SK-N-SH (cell line): ENCODE data around the gene TUBA4A. TPM values are rescaled to one million over a fixed set of nuclear protein-coding genes. Genes with fewer than 3 reads are reported as not detected.
A peak's percentile ranks its signal among the peaks of the same experiment; 100 is the strongest.

Source experiments
- CTCF ChIA-PET: fragments of 300-600, 350-600 bp; formaldehyde crosslinking; extraction: SDS; loops from one replicate; lab custom pipeline; 2021; lab: Yijun Ruan, JAX
- POLR2A ChIA-PET: fragments of 350-600 bp; sonication (Branson Sonifier 250); formaldehyde crosslinking; extraction: SDS; loops from one replicate; lab custom pipeline; 2020; ENCODE audit warnings: antibody characterized with exemption, inconsistent platforms; lab: Yijun Ruan, JAX
- DNase-seq: peaks from one replicate; pipeline ENCODE4 v3.0.0; 2012
- H2AFZ ChIP-seq: fragments of 200-600 bp; sonication (generic); 2 replicates; pipeline ENCODE4 v1.8.1; 2016; ENCODE audit warnings: antibody characterized with exemption, mild to moderate bottlenecking, low read depth
- H3F3A ChIP-seq: fragments of 200-600 bp; sonication (generic); replicated peaks from 2 replicates; pipeline ENCODE3; 2016; ENCODE audit warnings: antibody characterized with exemption, mild to moderate bottlenecking; ENCODE audit not compliant: insufficient read depth
- H3K27ac ChIP-seq, 2 experiments: fragments of 200-500 bp in 1 of 2; fragments of 200-600 bp in 1 of 2; sonication (Bioruptor generic) in 1 of 2; sonication (generic), shearing (Covaris generic) in 1 of 2; 2 replicates each; pipeline versions ENCODE4 v1.5.1 to v1.6.1; 2014 to 2016; ENCODE audit warnings: low read depth in 2 of 2, inconsistent platforms in 1 of 2, low read length in 1 of 2, mild to moderate bottlenecking in 1 of 2, mixed read lengths in 1 of 2
- H3K27me3 ChIP-seq: fragments of 200-600 bp; sonication (generic), shearing (Covaris generic); 2 replicates; pipeline ENCODE4 v1.6.1; 2016; ENCODE audit warnings: mixed run types; ENCODE audit not compliant: insufficient read depth
- H3K36me3 ChIP-seq, 2 experiments: fragments of 200-500 bp in 1 of 2; fragments of 200-600 bp in 1 of 2; sonication (Bioruptor generic) in 1 of 2; sonication (generic) in 1 of 2; replicated peaks in 1 of 2; 2 replicates each; pipeline versions ENCODE3 to v1.5.1; 2014 to 2016; ENCODE audit warnings: low read length in 1 of 2, mild to moderate bottlenecking in 1 of 2; ENCODE audit not compliant: insufficient read depth in 2 of 2, control insufficient read depth in 1 of 2
- H3K4me1 ChIP-seq, 2 experiments: fragments of 200-500 bp in 1 of 2; fragments of 200-600 bp in 1 of 2; sonication (Bioruptor generic) in 1 of 2; sonication (generic), shearing (Covaris generic) in 1 of 2; 2 replicates each; pipeline versions ENCODE4 v1.5.1 to v1.6.1; 2014 to 2016; ENCODE audit warnings: low read depth in 1 of 2, low read length in 1 of 2, mixed run types in 1 of 2; ENCODE audit not compliant: insufficient read depth in 2 of 2, control insufficient read depth in 1 of 2
- H3K4me2 ChIP-seq: fragments of 200-600 bp; sonication (generic), shearing (Covaris generic); 2 replicates; pipeline ENCODE4 v1.6.1; 2017; ENCODE audit warnings: mixed run types
- H3K4me3 ChIP-seq, 2 experiments: fragments of 200-500 bp in 1 of 2; fragments of 200-600 bp in 1 of 2; sonication (Bioruptor generic) in 1 of 2; sonication (generic), shearing (Covaris generic) in 1 of 2; 2 replicates each; pipeline versions ENCODE4 v1.5.1 to v1.8.1; 2014 to 2016; ENCODE audit warnings: low read depth in 2 of 2, inconsistent platforms in 1 of 2, low read length in 1 of 2, mild to moderate bottlenecking in 1 of 2, mixed read lengths in 1 of 2, moderate library complexity in 1 of 2
- H3K79me2 ChIP-seq: fragments of 200-600 bp; sonication (generic); 2 replicates; pipeline ENCODE4 v1.8.1; 2017; ENCODE audit warnings: mild to moderate bottlenecking; ENCODE audit not compliant: insufficient read depth
- H3K9ac ChIP-seq: fragments of 200-600 bp; sonication (generic); 2 replicates; pipeline ENCODE4 v1.6.1; 2017; ENCODE audit warnings: mixed run types
- H3K9me2 ChIP-seq: fragments of 200-600 bp; sonication (generic); 2 replicates; pipeline ENCODE4 v1.6.1; 2017; ENCODE audit warnings: mixed run types
- H3K9me3 ChIP-seq: fragments of 200-600 bp; sonication (generic); 2 replicates; pipeline ENCODE4 v1.6.1; 2017; ENCODE audit warnings: mixed run types, mild to moderate bottlenecking, moderate library complexity
- H4K20me1 ChIP-seq: fragments of 200-600 bp; sonication (generic); 2 replicates; pipeline ENCODE4 v1.6.1; 2017; ENCODE audit warnings: mild to moderate bottlenecking, mixed run types; ENCODE audit not compliant: insufficient read depth
- CTCF ChIP-seq: fragments of 200-600 bp; sonication (generic); IDR thresholded peaks from 2 replicates; pipeline ENCODE4 v1.6.1; 2017; ENCODE audit warnings: antibody characterized with exemption, mild to moderate bottlenecking, moderate library complexity
- EZH2phosphoT487 ChIP-seq: fragments of 200-600 bp; sonication (generic); IDR thresholded peaks from 2 replicates; pipeline ENCODE4 v1.6.1; 2017; ENCODE audit warnings: low read depth, mixed run types, mild to moderate bottlenecking, antibody characterized with exemption, moderate library complexity, borderline replicate concordance
- GATA2 ChIP-seq: sonication (generic); formaldehyde crosslinking; IDR thresholded peaks from 2 replicates; pipeline ENCODE4 v1.5.0; 2020; ENCODE audit warnings: mild to moderate bottlenecking, missing genetic modification reagents
- MAX ChIP-seq: IDR thresholded peaks from 2 replicates; pipeline ENCODE4 v1.4.0; 2012; ENCODE audit warnings: low read depth
- MEF2A ChIP-seq: IDR thresholded peaks from 2 replicates; pipeline ENCODE4 v1.4.0; 2012; ENCODE audit warnings: low read depth, borderline replicate concordance
- NFIC ChIP-seq: IDR thresholded peaks from 2 replicates; pipeline ENCODE4 v1.4.0; 2012; ENCODE audit warnings: borderline replicate concordance
- SMC3 ChIP-seq: IDR thresholded peaks from 2 replicates; pipeline ENCODE4 v1.6.1; 2012; ENCODE audit warnings: low read depth, low read length, improper control_type of control experiment
- TAF1 ChIP-seq: IDR thresholded peaks from 2 replicates; pipeline ENCODE4 v1.6.1; 2012; ENCODE audit warnings: low read depth, mild to moderate bottlenecking, low read length, moderate library complexity, borderline replicate concordance
- USF1 ChIP-seq: IDR thresholded peaks from 2 replicates; pipeline ENCODE4 v1.4.0; 2012; ENCODE audit warnings: low read depth, borderline replicate concordance
- WGBS: methylation state at CpG from one replicate; pipeline ENCODE4 v1.1.6; 2017; ENCODE audit warnings: low lambda C conversion rate; 5-methylcytosine and 5-hydroxymethylcytosine counted together
- polyA plus RNA-seq, 3 experiments: library from polyadenylated mRNA; depleted of rRNA; stranded (reverse); fragments of >200 nt; gene quantifications; 2 replicates each; pipeline ENCODE4 v1.2.3, GENCODE V29; 2012

Gene TUBA4A
- polyA plus RNA-seq, 1 of the 3 experiments (the other 2 are of a cell fraction) = 6.2 TPM

GRCh38 chr2:219252900-219253752 lies 592 bp downstream of the TUBA4A start, which contains the start of gene TUBA4B:
Gene TUBA4B, plus strand, starts transcription at chr2:219253243. Its CDS starts 165 bp downstream, at chr2:219253408.
- H3K4me1 ChIP-seq = peaks cover 19 to 21% of the 10 kb centered on the region in 2 experiments; a peak in 3 of 4 replicates
- no peaks in the 10 kb centered on the region for H3K9me3 ChIP-seq
- H3K4me3 ChIP-seq = peak within 1 kb of the TSS; percentile 53 to 60
- POLR2A ChIA-PET = no interaction called here
- H3K4me2 ChIP-seq = peak within 1 kb of the TSS; percentile 97
- peaks cover 34% of the 10 kb centered on the region for H3K27me3 ChIP-seq
- WGBS = 4% methylated on average over 36 of the region's 49 CpGs
- H3K36me3 ChIP-seq = peaks cover 0 to 3% of the 10 kb centered on the region in 2 experiments
- no peak for TF ChIP-seq EZH2phosphoT487
- peak; percentile 84 for TF ChIP-seq MAX
- CTCF ChIA-PET = interaction anchor here (0.7 to 5.5 kb wide), 10 partner anchors 11 to 289 kb away, joined by 3 to 44 read pairs (median 4); no protein-coding TSS in a partner anchor
- H3K27ac ChIP-seq = no peak within 1 kb of the TSS
- H4K20me1 ChIP-seq = no peaks in the 10 kb centered on the region
- H3K9me2 ChIP-seq = no peaks in the 10 kb centered on the region
- H3F3A ChIP-seq = peaks cover 19% of the 10 kb centered on the region
- H3K9ac ChIP-seq = no peak within 1 kb of the TSS
- no peaks in the 10 kb centered on the region for H3K79me2 ChIP-seq
- H2AFZ ChIP-seq = peak within 1 kb of the TSS; percentile 82
- peak; percentile 51 for DNase-seq

- CTCF ChIA-PET = interaction anchor here (0.7 to 5.5 kb wide), 8 partner anchors 9 to 81 kb away, joined by 3 to 44 read pairs (median 3); no protein-coding TSS in a partner anchor
- H3K27me3 ChIP-seq = peaks cover 31% of the 10 kb centered on the region
- H2AFZ ChIP-seq = no peak overlapping the region
- no peaks in the 10 kb centered on the region for H3K9me3 ChIP-seq
- 29% methylated on average over 7 of the region's 9 CpGs for WGBS
- H3K27ac ChIP-seq = no peak overlapping the region
- H3K36me3 ChIP-seq = peaks cover 0 to 9% of the 10 kb centered on the region in 2 experiments
- peak overlapping the region; percentile 97; the same call in 1 of the 2 replicates for H3K4me2 ChIP-seq
- H3F3A ChIP-seq = peaks cover 19% of the 10 kb centered on the region
- H3K4me3 ChIP-seq = no peak overlapping the region
- no peaks in the 10 kb centered on the region for H3K9me2 ChIP-seq
- TF ChIP-seq CTCF = no peak
- TF ChIP-seq GATA2 (CRISPR knock-in tag) = no peak
- no peak for TF ChIP-seq MAX
- TF ChIP-seq EZH2phosphoT487 = no peak
- TF ChIP-seq MEF2A = no peak
- TF ChIP-seq SMC3 = no peak
- no peak for TF ChIP-seq TAF1
- TF ChIP-seq NFIC = no peak
- no peak for TF ChIP-seq USF1
- no peak overlapping the region for H3K9ac ChIP-seq
- H3K79me2 ChIP-seq = no peaks in the 10 kb centered on the region
- peaks cover 19 to 21% of the 10 kb centered on the region in 2 experiments; a peak in 3 of 4 replicates for H3K4me1 ChIP-seq
- H4K20me1 ChIP-seq = no peaks in the 10 kb centered on the region
- POLR2A ChIA-PET = no interaction called here
- peak; percentile 43 for DNase-seq
Observed at GRCh38 chr2:219252570-219252899, 1.2 kb downstream of the TUBA4A start.
